HEK293 (cell line): ENCODE measurements around the gene VEGFA.

Experiments
- EGR2 ChIP-seq: fragments of 450-650 bp; formaldehyde crosslinking; IDR thresholded peaks from 2 replicates; pipeline ENCODE4 v1.5.1; 2016; ENCODE audit warnings: low read depth, missing biosample characterization, missing genetic modification characterization
- GLIS1 ChIP-seq: fragments of 450-650 bp; formaldehyde crosslinking; IDR thresholded peaks from 2 replicates; pipeline ENCODE4 v1.5.1; 2016; ENCODE audit warnings: missing biosample characterization, missing genetic modification characterization
- KLF1 ChIP-seq: fragments of 450-650 bp; formaldehyde crosslinking; IDR thresholded peaks from 2 replicates; pipeline ENCODE4 v1.5.1; 2016; ENCODE audit warnings: missing biosample characterization, missing genetic modification characterization
- KLF17 ChIP-seq: fragments of 450-650 bp; formaldehyde crosslinking; IDR thresholded peaks from 2 replicates; pipeline ENCODE4 v1.5.1; 2016; ENCODE audit warnings: missing biosample characterization, missing genetic modification characterization
- PRDM10 ChIP-seq: fragments of 450-650 bp; formaldehyde crosslinking; IDR thresholded peaks from 2 replicates; pipeline ENCODE4 v1.5.1; 2016; ENCODE audit warnings: missing biosample characterization, missing genetic modification characterization
- PRDM2 ChIP-seq: fragments of 450-650 bp; formaldehyde crosslinking; IDR thresholded peaks from 2 replicates; pipeline ENCODE4 v1.5.1; 2016; ENCODE audit warnings: missing biosample characterization, missing genetic modification characterization, borderline replicate concordance
- PRDM6 ChIP-seq: fragments of 450-650 bp; formaldehyde crosslinking; IDR thresholded peaks from 2 replicates; pipeline ENCODE4 v1.5.1; 2017; ENCODE audit warnings: missing biosample characterization, missing genetic modification characterization
- REPIN1 ChIP-seq: fragments of 450-650 bp; formaldehyde crosslinking; IDR thresholded peaks from 2 replicates; pipeline ENCODE4 v1.5.1; 2017; ENCODE audit warnings: missing biosample characterization, missing genetic modification characterization, low read depth
- SCRT1 ChIP-seq: fragments of 450-650 bp; formaldehyde crosslinking; IDR thresholded peaks from 2 replicates; pipeline ENCODE4 v1.5.1; 2016; ENCODE audit warnings: missing biosample characterization, missing genetic modification characterization, borderline replicate concordance
- ZIC2 ChIP-seq: fragments of 450-650 bp; formaldehyde crosslinking; IDR thresholded peaks from 2 replicates; pipeline ENCODE4 v1.5.1; 2016; ENCODE audit warnings: missing biosample characterization, missing genetic modification characterization
- ZNF132 ChIP-seq: fragments of 450-650 bp; formaldehyde crosslinking; IDR thresholded peaks from 2 replicates; pipeline ENCODE4 v1.5.1; 2017; ENCODE audit warnings: missing biosample characterization, missing genetic modification characterization, borderline replicate concordance
- ZNF211 ChIP-seq: fragments of 450-650 bp; formaldehyde crosslinking; IDR thresholded peaks from 2 replicates; pipeline ENCODE4 v1.5.1; 2016; ENCODE audit warnings: low read depth, missing biosample characterization, missing genetic modification characterization
- ZNF214 ChIP-seq: fragments of 450-650 bp; formaldehyde crosslinking; IDR thresholded peaks from 2 replicates; pipeline ENCODE4 v1.5.1; 2017; ENCODE audit warnings: missing biosample characterization, mild to moderate bottlenecking, missing genetic modification characterization, borderline replicate concordance
- ZNF302 ChIP-seq: fragments of 450-650 bp; formaldehyde crosslinking; IDR thresholded peaks from 2 replicates; pipeline ENCODE4 v1.5.1; 2016; ENCODE audit warnings: missing biosample characterization, missing genetic modification characterization, low read depth
- ZNF394 ChIP-seq: fragments of 450-650 bp; formaldehyde crosslinking; IDR thresholded peaks from 2 replicates; pipeline ENCODE4 v1.5.1; 2016; ENCODE audit warnings: missing biosample characterization, missing genetic modification characterization, mild to moderate bottlenecking, moderate library complexity, borderline replicate concordance
- ZNF423 ChIP-seq: fragments of 450-650 bp; formaldehyde crosslinking; IDR thresholded peaks from 2 replicates; pipeline ENCODE4 v1.5.1; 2016; ENCODE audit warnings: missing biosample characterization, missing genetic modification characterization
- ZNF433 ChIP-seq: fragments of 450-650 bp; formaldehyde crosslinking; IDR thresholded peaks from 2 replicates; pipeline ENCODE4 v1.5.1; 2016; ENCODE audit warnings: missing biosample characterization, missing genetic modification characterization, low read depth
- ZNF514 ChIP-seq: fragments of 450-650 bp; formaldehyde crosslinking; IDR thresholded peaks from 2 replicates; pipeline ENCODE4 v1.5.1; 2016; ENCODE audit warnings: missing biosample characterization, missing genetic modification characterization
- ZNF776 ChIP-seq: fragments of 450-650 bp; formaldehyde crosslinking; IDR thresholded peaks from 2 replicates; pipeline ENCODE4 v1.5.0; 2017; ENCODE audit warnings: missing biosample characterization, missing genetic modification characterization, borderline replicate concordance
- ZNF791 ChIP-seq: fragments of 450-650 bp; formaldehyde crosslinking; IDR thresholded peaks from 2 replicates; pipeline ENCODE4 v1.5.1; 2016; ENCODE audit warnings: missing biosample characterization, missing genetic modification characterization
- ZNF830 ChIP-seq: fragments of 450-650 bp; IDR thresholded peaks from 2 replicates; pipeline ENCODE4 v1.5.0; 2018; ENCODE audit warnings: missing biosample characterization, missing genetic modification characterization, low read depth, mild to moderate bottlenecking, moderate library complexity
- ZNF843 ChIP-seq: fragments of 450-650 bp; formaldehyde crosslinking; IDR thresholded peaks from 2 replicates; pipeline ENCODE4 v1.5.1; 2016; ENCODE audit warnings: missing biosample characterization, missing genetic modification characterization

VEGFA gene

GRCh38 chr6:43823879-43824702 is 54.1 kb downstream of the VEGFA start (continued):
- no peak for TF ChIP-seq PRDM6
- TF ChIP-seq REPIN1: no peak
- TF ChIP-seq ZIC2: peak; percentile 99
- TF ChIP-seq ZNF791: no peak
- TF ChIP-seq ZNF433 (tag by site-specific recombination): no peak
- no peak for TF ChIP-seq ZNF514
- TF ChIP-seq ZNF211 (tag by site-specific recombination): no peak
- TF ChIP-seq ZNF843: no peak
- TF ChIP-seq SCRT1: no peak
- TF ChIP-seq PRDM10 (tag by site-specific recombination): no peak
- TF ChIP-seq PRDM2 (tag by site-specific recombination): no peak
- no peak for TF ChIP-seq KLF17 (tag by site-specific recombination)
- TF ChIP-seq ZNF302 (tag by site-specific recombination): no peak
- TF ChIP-seq ZNF776: no peak
- no peak for TF ChIP-seq ZNF214 (tag by site-specific recombination)
- no peak for TF ChIP-seq ZNF830 (tag by site-specific recombination)
- no peak for TF ChIP-seq ZNF394 (tag by site-specific recombination)
- peak; percentile 77; the same call in 1 of the 2 replicates for TF ChIP-seq ZNF423 (tag by site-specific recombination)
- peak; percentile 98 for TF ChIP-seq GLIS1
- peak; percentile 48; the same call in 1 of the 2 replicates for TF ChIP-seq EGR2 (tag by site-specific recombination)
- TF ChIP-seq KLF1 (tag by site-specific recombination): no peak
- TF ChIP-seq ZNF132 (tag by site-specific recombination): no peak
